Esophagus squamous epithelium (tissue), 4 donors: ENCODE measurements around the gene CTIF.

Experiments used
- POLR2A ChIP-seq, 4 donors: fragments of 450-650 bp; IDR thresholded peaks; one replicate each; pipeline ENCODE4 v1.6.1; 2017; ENCODE audit warnings: antibody characterized with exemption in 4 of 4, mild to moderate bottlenecking in 4 of 4, moderate library complexity in 3 of 4
- TF ChIP-seq, protein P1 (sequence below), 6 experiments: fragments of 450-650 bp in 4 of 6; fragments of 200-600 bp in 2 of 6; sonication (generic) in 2 of 6; IDR thresholded peaks; one replicate each; pipeline ENCODE4 v1.5.1; 2016 to 2019; ENCODE audit warnings: antibody characterized with exemption in 6 of 6, mild to moderate bottlenecking in 4 of 6, moderate library complexity in 4 of 6

DNA sequence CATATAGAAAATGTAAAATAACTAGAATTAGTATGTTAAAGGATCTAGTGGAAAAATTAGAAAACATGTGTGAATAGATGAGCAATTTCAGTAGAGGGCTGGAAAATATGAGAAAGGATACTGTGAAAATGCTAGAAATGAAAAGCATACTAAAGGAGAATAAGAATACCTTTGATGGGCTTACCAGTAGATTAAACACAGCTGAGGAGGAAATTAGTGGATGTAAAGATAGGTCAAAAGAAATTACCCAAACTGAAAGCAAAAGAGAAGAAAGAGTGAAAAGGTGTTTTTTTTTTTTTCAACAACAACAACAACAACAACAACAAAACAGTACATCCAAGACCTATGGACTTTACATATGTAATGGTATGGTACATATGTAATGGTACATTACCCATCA is 41.0 kb upstream of the CTIF start:
- TF ChIP-seq, protein P1, sequence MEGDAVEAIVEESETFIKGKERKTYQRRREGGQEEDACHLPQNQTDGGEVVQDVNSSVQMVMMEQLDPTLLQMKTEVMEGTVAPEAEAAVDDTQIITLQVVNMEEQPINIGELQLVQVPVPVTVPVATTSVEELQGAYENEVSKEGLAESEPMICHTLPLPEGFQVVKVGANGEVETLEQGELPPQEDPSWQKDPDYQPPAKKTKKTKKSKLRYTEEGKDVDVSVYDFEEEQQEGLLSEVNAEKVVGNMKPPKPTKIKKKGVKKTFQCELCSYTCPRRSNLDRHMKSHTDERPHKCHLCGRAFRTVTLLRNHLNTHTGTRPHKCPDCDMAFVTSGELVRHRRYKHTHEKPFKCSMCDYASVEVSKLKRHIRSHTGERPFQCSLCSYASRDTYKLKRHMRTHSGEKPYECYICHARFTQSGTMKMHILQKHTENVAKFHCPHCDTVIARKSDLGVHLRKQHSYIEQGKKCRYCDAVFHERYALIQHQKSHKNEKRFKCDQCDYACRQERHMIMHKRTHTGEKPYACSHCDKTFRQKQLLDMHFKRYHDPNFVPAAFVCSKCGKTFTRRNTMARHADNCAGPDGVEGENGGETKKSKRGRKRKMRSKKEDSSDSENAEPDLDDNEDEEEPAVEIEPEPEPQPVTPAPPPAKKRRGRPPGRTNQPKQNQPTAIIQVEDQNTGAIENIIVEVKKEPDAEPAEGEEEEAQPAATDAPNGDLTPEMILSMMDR (IDR thresholded peaks at IDR 0.05): no peak
- TF ChIP-seq POLR2A (IDR thresholded peaks at IDR 0.05): no peak
